ENCODE measurements around the gene KANSL1L. TPM values are rescaled to one million over a fixed set of nuclear protein-coding genes. Genes with fewer than 3 reads are reported as not detected.
"Not testable (repeated sequence)": the region's sequence is repeated elsewhere in the genome, so short reads cannot be mapped to it uniquely, and the experiment has no call there.

The KANSL1L gene
- total RNA-seq, 1 donor from 2014 or later: 34.4 TPM

GRCh38 chr2:210195101-210195852 lies 24.1 kb upstream of the KANSL1L start:
- ATAC-seq (peak in 1 of 2 donors; percentile 54), DNase-seq (no peak)
- Histone ChIP-seq H3K9me3 (no peaks in the 10 kb centered on the region), H3K27ac (no peak overlapping the region), H3K4me1 (peaks cover 16% of the 10 kb centered on the region), H3K4me3 (peak overlapping the region; percentile 28), H3K36me3 (no peaks in the 10 kb centered on the region), H3K27me3 (ENCODE audit: low read depth) (no peaks in the 10 kb centered on the region)
- peak; percentile 72 for TF ChIP-seq CTCF (IDR thresholded peaks at IDR 0.05)
- intact Hi-C loops (cut with DNase I): no loop called here

GRCh38 chr2:210190345-210190744 lies 19.1 kb upstream of the KANSL1L start:
- ATAC-seq (peak in 1 of 2 donors; percentile 33), DNase-seq (no peak)
- intact Hi-C loops (cut with DNase I): loop anchor here (5.0 kb wide), 1 partner anchor 213 kb away; no protein-coding TSS in a partner anchor
- Histone ChIP-seq H3K27me3 (ENCODE audit: low read depth) (no peaks in the 10 kb centered on the region), H3K27ac (no peak overlapping the region), H3K9me3 (peaks cover 10% of the 10 kb centered on the region), H3K4me1 (peaks cover 5% of the 10 kb centered on the region), H3K36me3 (no peaks in the 10 kb centered on the region), H3K4me3 (no peak overlapping the region)
- TF ChIP-seq CTCF (IDR thresholded peaks at IDR 0.05): no peak

GRCh38 chr2:210189452-210190138 lies 18.4 kb upstream of the KANSL1L start:
- Histone ChIP-seq H3K27ac (no peak overlapping the region), H3K9me3 (peaks cover 16% of the 10 kb centered on the region), H3K4me3 (no peak overlapping the region), H3K36me3 (no peaks in the 10 kb centered on the region), H3K4me1 (no peaks in the 10 kb centered on the region), H3K27me3 (ENCODE audit: low read depth) (no peaks in the 10 kb centered on the region)
- ATAC-seq (peak; percentile 82 to 90), DNase-seq (no peak)
- intact Hi-C loops (cut with DNase I): loop anchor here (5.0 kb wide), 1 partner anchor 212 kb away; no protein-coding TSS in a partner anchor
- TF ChIP-seq CTCF (IDR thresholded peaks at IDR 0.05): no peak

- no peaks in the 10 kb centered on the region for H3K27me3 ChIP-seq (ENCODE audit: low read depth)
- intact Hi-C loops (cut with DNase I): no loop called here
- no peak for DNase-seq
- TF ChIP-seq CTCF (IDR thresholded peaks at IDR 0.05): no peak
- no peaks in the 10 kb centered on the region for H3K4me1 ChIP-seq
- peaks cover 23% of the 10 kb centered on the region for H3K9me3 ChIP-seq
- no peaks in the 10 kb centered on the region for H3K36me3 ChIP-seq
- no peak overlapping the region for H3K27ac ChIP-seq
- no peak overlapping the region for H3K4me3 ChIP-seq
- no peak for ATAC-seq
These were observed 17.5 kb upstream of the KANSL1L start for GRCh38 chr2:210188755-210189154.

GRCh38 chr2:210188190-210188589 lies 17.0 kb upstream of the KANSL1L start:
- no peaks in the 10 kb centered on the region for H3K36me3 ChIP-seq
- intact Hi-C loops (cut with DNase I): no loop called here
- ATAC-seq: no peak

GRCh38 chr2:210183936-210184335 lies 12.7 kb upstream of the KANSL1L start:
- H3K36me3 ChIP-seq; DNase-seq; H3K4me3 ChIP-seq; H3K4me1 ChIP-seq; intact Hi-C loops (cut with DNase I); ATAC-seq; H3K27ac ChIP-seq; H3K27me3 ChIP-seq (ENCODE audit: low read depth): not testable (repeated sequence)
- peaks cover 26% of the 10 kb centered on the region for H3K9me3 ChIP-seq

More at GRCh38 chr2:210188190-210188589, 17.0 kb upstream of the KANSL1L start:
- TF ChIP-seq CTCF (IDR thresholded peaks at IDR 0.05): no peak
- Histone ChIP-seq H3K4me3 (no peak overlapping the region), H3K4me1 (no peaks in the 10 kb centered on the region), H3K27me3 (ENCODE audit: low read depth) (no peaks in the 10 kb centered on the region), H3K27ac (no peak overlapping the region), H3K9me3 (peaks cover 26% of the 10 kb centered on the region)
- DNase-seq: no peak

GRCh38 chr2:210181606-210182088 lies 10.4 kb upstream of the KANSL1L start:
- H3K36me3 ChIP-seq; ATAC-seq; H3K27me3 ChIP-seq (ENCODE audit: low read depth); DNase-seq; H3K4me3 ChIP-seq; H3K27ac ChIP-seq; intact Hi-C loops (cut with DNase I); H3K4me1 ChIP-seq: not testable (repeated sequence)
- peaks cover 26% of the 10 kb centered on the region for H3K9me3 ChIP-seq

- peaks cover 24% of the 10 kb centered on the region for H3K9me3 ChIP-seq
- H3K36me3 ChIP-seq; DNase-seq; H3K27ac ChIP-seq; H3K4me3 ChIP-seq; H3K27me3 ChIP-seq (ENCODE audit: low read depth); H3K4me1 ChIP-seq; ATAC-seq; intact Hi-C loops (cut with DNase I): not testable (repeated sequence)
These were observed 9.9 kb upstream of the KANSL1L start for GRCh38 chr2:210181033-210181605.

Data from lower lobe of right lung (tissue), 2 donors.